H4 (cell line): Measurements from ENCODE around the gene SENP2. TPM values are rescaled to one million over a fixed set of nuclear protein-coding genes. Genes with fewer than 3 reads are reported as not detected.
"Not testable (repeated sequence)": the region's sequence is repeated elsewhere in the genome, so short reads cannot be mapped to it uniquely, and the experiment has no call there.

Experiments used
- DNase-seq: peaks from one replicate; pipeline ENCODE4 v3.0.0-alpha.2; 2015; ENCODE audit warnings: low spot score
- total RNA-seq: library from RNA; depleted of rRNA; stranded (reverse); fragments of >200 nt; shearing (Covaris generic); gene quantifications from 2 replicates; pipeline ENCODE4 v1.2.3, GENCODE V29; 2014

SENP2 gene
- total RNA-seq, 1 experiment from 2014 or later, result 26.2 TPM

DNA sequence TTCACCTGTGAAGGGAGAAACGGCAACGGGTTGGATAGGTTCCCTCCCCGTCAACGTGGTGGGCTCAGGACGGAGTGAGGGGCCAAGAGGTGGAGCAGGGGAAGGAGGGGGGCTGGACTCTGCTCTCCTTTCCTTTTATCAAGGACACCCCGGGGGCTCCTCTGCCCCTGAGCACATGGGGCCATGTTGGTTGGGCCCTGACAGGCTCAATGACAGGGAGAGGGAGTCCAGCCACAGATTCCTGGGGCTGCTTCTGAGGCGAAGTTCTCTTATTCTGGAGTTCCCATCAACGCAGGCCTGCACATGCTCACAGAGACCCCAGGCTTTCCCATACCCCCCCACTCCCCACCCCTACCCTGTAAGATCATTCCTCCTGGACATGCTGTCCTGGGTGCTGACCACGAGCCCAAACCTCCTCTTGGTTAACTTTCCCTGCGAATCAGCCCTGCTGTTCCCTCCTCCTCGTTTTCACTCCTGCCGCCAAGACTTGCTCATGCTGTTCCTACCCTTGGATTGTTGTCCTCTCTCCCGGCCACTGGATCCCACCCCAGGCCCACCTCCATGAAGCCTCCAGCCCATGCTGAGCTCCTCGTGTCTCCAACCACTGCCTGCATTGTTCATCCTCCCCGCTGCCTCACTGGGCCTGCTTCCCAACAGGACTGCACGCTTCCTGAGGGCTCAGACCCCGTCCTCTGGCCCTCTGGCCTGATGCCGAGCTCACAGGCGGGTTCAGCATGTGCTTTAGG is 61.2 kb downstream of the SENP2 start:
- no peak for DNase-seq

DNA sequence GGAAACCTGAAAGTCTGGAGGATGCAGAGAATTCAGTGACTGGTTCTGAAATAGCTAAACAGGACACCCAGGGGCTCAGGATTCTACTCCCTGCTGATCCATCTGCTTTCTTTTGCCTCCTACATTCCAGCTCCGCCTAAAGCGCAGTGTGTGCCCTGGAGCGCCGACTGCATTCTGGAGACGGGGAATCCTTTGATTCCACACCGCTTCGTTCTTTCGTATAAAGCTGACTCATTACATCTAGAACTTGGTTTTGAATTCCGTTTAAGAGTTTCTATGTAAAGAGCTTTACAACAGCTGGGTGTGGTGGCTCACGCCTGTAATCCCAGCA is 61.8 kb downstream of the SENP2 start:
- no peak for DNase-seq

- DNase-seq, result no peak
Observed at GRCh38 chr3:185648396-185648795, 62.3 kb downstream of the SENP2 start.

DNA sequence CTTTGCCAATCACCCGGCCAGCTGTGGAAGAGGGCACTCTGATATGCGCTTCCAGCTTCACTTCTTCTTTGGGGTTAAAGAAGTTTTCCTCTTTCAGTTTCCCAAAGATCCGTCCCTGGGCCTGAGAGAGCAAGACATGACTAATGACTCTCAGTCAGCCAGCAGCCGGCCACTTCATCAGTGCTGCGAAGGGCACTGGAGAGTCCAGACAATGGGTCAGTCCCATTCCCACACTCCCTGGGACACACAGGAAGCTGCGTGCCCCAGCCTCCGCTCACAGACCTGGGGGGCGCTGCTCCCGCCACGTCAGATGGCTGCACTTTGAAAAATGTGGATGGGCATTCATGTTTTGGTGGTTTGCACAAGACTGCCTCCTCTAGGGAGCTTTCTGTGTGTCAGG is 63.3 kb downstream of the SENP2 start:
- no peak for DNase-seq

DNA sequence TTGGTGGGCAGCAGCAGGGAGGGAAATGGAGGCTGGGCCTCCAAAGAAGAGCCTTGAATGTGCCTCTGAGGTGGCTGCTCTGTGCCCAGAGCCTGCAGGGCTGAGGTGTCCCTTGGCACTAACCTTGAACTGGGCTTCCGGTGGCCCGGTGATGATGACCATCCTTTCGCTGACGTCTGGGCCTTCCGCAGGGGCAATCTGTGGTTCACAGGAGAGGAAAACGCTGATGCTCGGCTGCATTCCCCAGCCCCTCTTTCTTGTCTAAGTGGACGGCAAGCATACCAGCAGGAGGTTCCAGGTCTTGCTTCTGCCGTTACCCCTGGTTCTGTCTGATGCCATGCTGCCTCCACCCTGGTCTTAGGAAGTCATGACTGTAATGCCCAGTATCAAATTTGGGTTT is 65.9 kb downstream of the SENP2 start:
- DNase-seq, result no peak

DNA sequence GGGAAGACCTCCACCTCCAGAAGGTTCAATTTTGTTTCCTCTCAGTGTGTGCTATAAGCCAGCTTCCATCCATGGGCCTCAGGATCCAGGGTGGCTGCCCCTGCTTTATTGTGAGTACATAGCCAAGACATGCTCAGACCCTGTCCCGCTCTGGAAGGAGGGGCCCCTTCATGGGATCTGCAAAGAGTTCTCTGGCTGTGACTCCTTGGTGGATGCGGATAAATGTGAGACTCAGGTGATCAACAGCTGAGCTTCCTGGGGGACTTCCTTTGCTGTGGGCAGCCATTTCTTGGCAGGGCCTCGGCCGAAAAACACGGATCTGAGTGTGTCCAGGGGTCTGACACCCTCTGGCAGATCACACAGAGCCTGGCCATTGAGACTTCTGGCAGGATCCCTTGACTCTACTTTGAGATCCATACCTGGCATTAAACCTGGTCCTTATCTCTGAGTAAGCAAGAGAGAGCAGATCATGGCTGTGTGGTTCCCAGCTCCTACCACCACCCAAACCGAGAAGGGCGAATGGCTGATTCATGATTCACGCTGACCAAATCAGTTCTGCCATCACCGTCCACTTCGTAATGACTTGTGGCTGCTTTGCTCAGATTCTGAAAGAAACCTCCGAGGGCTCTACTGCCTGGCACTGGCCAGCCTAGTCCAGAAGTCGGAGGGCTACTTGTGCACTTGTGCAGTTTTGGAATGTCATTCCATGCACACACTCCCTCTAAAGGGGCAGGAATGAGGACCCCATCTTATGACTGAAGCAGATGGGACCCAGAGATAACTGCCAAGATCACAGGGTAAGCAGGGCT is 68.1 kb downstream of the SENP2 start:
- DNase-seq, result no peak

GRCh38 chr3:185654758-185655145 is 68.7 kb downstream of the SENP2 start:
- DNase-seq, result no peak

DNA sequence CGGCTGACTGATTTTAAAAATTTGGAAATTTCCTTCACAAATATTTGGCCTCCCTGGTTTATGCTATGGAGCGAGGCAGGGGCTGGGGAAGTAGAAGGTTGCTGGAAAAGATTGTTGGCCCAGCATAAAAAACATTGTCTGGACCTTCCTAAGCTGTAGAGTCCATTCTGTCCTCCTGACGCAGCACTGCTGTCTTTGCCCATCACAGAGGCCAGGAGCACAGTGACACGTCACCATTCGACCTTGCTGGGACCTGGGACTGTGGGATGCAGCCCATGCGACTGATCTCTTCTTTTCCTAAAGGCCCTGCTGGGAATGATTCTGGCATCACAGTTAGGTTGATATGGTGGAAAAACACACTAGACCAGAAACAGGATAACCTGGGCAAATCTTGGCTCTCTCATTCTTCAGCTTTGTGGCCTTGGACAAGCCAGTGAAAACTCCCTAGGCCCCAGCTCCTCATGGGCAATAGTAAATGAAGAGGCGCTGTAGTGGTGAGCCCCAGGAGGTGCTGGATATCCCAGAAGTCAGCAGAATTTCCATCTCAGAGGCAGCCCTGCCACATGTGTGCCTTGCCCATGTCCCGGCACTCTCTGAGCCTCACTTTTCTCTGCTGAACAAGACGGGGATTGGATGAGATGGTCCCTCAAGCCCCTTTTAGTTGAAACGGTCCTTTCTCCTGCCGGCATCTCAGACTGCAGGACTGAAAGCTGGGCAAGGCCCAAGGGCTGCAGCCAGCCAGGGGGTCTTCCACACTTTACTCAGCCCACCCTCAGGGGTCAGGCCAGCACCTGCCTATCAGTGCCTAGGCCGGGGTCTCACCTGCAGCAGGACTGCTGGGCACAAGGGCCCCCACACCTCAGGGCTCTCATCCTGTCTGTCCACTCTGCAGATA is 69.6 kb downstream of the SENP2 start:
- DNase-seq, result no peak

GRCh38 chr3:185656321-185656840 is 70.3 kb downstream of the SENP2 start:
- DNase-seq, result peak; percentile 62

- no peak for DNase-seq
Observed at GRCh38 chr3:185657211-185657610, 71.1 kb downstream of the SENP2 start.

- DNase-seq, result no peak
Observed at GRCh38 chr3:185657691-185658503, 71.8 kb downstream of the SENP2 start.

DNA sequence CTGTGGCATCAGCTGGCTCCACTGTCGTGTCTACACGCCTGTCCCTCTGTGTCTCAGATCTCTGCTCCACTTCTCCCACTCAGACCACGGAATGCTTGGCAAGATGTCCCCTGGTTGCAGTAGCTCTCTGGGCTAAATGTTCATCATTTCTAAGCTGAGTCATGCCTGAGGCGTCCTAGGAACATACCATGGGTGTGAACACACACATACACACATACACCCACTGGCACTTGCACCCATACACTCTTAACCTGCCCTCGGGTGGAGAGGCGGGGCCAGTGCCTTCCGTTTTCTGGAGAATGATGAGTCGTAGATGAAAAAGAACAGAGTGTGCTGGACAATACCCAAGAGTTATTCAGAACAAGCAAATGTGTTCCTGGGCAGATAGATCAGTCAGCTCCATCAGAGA is 72.4 kb downstream of the SENP2 start:
- DNase-seq, result peak; percentile 71

DNA sequence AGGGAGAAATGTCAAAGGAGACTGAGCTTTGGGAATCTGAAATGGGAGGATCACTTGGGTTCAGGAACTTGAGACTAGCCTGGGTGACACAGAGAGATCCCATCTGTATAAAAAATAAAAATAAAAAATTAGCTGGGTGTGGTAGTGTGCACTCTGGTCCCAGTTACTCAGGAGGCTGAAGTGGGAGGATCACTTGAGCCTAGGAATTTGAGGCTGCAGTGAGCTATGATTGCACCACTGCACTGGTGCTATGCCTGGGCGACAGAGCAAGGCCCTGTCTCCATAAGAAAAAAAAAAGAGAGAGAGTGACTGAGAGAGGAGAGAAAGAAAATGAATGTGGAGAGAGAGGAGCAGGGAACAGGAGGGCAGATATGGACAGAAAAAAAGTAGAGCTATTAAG is 72.8 kb downstream of the SENP2 start:
- DNase-seq, result no peak

GRCh38 chr3:185659942-185660921 is 74.1 kb downstream of the SENP2 start:
- peak; percentile 80 for DNase-seq

DNA sequence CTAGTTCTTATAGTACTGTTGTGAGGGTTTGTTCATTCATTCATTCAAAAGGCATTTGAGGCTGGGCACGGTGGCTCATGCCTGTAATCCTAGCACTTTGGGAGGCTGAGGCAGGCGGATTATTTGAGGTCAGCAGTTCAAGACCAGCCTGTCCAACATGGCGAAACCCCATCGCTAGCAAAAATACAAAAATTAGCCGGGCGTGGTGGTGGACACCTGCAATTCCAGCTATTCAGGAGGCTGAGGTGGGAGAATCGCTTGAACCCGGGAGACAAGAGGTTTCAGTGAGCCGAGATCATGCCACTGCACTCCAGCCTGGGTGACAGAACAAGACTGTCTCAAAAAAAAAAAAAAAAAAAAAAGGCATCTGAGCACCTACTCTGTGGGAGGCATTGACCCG is 75.2 kb downstream of the SENP2 start:
- not testable (repeated sequence) for DNase-seq

DNA sequence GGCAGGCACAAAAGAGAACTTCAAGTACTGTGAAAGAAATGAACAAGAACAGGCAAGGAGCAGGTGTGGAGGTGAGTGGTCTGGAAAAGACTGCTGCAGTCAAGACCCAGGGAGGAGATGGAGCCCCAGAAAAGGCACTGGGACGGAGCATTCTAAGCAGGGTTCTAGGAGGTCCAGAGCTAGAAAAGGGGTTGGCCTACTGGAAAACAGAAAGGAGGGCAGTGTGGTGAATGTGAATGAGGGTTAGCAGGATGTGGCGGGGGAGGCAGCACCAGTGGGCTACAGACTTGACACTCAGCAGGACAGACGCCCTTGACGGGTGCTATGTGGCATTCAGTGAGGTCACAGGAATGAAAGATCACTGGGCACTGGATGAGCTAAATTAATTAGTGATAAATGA is 75.7 kb downstream of the SENP2 start:
- DNase-seq, result no peak

- DNase-seq, result no peak
Observed at GRCh38 chr3:185663929-185664328, 77.8 kb downstream of the SENP2 start.

DNA sequence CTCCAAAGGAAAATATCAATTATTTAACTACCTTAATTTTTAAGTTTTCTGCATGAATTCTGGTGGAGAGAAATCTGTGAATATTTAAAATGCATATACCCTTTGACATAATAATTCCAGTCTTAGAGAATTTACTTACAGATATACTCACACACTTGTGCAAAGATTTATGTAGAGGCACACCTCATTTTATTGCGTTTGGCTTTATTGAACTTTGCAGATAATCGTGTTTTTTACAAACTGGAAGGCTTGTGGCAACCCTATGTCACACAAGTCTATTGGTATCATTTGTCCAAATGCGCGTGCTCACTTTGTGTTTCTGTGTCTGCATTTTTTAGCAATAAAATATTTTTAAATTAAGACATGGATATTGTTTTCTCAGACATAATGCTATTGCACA is 81.5 kb downstream of the SENP2 start:
- DNase-seq, result no peak

DNA sequence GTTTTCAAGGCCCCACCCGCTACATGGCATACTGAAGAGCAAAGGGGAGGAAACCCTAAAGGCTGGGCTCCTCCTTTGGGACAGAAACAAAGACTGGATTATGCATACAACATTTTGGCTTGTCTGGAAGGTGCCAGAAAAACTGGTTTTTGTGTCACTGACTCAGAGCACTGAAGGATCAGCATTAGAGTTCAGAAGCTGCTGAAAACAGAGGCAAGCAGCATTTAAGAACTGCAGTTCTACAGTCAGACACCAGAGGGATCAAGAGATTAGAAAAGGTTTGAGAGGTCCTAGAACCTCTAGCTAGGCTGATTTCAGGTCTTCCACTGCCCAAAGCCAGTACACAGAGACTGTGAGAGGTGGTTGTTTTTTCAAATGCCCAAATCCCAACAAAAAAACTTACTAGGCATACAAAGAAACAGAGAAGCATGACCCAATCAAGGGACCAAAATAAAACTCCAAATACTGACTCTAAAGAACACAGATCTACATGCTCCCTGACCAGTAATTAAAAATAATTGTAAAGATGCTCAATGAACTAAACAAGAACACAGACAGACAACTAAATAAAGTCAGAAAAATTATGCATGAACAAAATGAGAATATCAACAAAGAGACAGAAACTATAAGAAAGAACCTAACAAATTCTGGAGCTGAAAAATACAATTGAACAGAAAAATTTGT is 91.2 kb downstream of the SENP2 start:
- peak; percentile 51 for DNase-seq
